ENCODE results near the gene ABCC4.

- TF ChIP-seq CTCF (IDR thresholded peaks at IDR 0.05) (no peak), POLR2A (IDR thresholded peaks at IDR 0.05) (no peak)
Measured at GRCh38 chr13:95074820-95075219, 226.4 kb downstream of the ABCC4 start.
